ENCODE results near the gene PLPPR3. TPM values are rescaled to one million over a fixed set of nuclear protein-coding genes. Genes with fewer than 3 reads are reported as not detected.

Gene PLPPR3
- total and polyA plus RNA-seq, 9 of the 15 experiments (the other 6 are each of a cell fraction or from before 2014, with no cell fraction given): 0.01 to 48.2 (median 8.6) TPM

DNA sequence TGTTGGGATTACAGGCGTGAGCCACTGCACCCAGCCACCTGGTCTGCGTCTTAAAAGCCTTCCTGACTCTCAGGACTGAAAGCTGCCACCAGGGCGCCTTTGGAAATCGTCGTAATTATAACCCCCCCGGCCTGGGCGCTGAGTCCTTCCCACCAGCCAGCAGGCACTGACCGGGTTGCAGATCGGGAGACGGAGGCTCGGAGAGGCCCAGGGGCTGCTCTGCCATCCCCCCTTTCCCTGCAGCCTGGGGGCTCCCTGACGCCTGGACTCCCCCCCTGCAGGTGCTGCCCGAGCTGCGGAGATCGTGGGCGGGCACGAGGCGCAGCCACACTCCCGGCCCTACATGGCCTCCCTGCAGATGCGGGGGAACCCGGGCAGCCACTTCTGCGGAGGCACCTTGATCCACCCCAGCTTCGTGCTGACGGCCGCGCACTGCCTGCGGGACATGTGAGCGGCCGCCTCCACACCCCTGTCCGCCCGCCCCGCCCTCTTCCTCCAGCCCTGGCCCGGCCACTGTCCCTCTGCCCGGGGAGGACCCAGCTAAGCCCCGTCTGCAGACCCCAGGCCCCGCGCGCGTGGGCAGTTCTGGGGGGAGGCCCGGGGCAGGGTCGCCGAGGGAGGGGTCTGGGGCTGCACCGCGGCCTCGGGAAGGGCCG lies 21.6 kb upstream of the PLPPR3 start (continued):
- TF ChIP-seq ZBTB2 (IDR thresholded peaks at IDR 0.05) (no peak), PML (IDR thresholded peaks at IDR 0.05; ENCODE audit: low read length) (no peak), POLR2B (IDR thresholded peaks at IDR 0.05; ENCODE audit: low read depth, partially characterized antibody) (no peak), ZBTB5 (IDR thresholded peaks at IDR 0.05) (no peak), NCOA6 (IDR thresholded peaks at IDR 0.05) (no peak), RCOR1 (IDR thresholded peaks at IDR 0.05; ENCODE audit: borderline replicate concordance in 1 of 2, low read depth in 2 of 2, low read length in 2 of 2) (no peak), BCLAF1 (IDR thresholded peaks at IDR 0.05; ENCODE audit: borderline replicate concordance in 1 of 2, control insufficient read depth in 1 of 2, low read depth in 2 of 2, low read length in 1 of 2) (no peak), TEAD4 (IDR thresholded peaks at IDR 0.05; ENCODE audit: low read length) (no peak), TEAD4 (CRISPR knock-in tag; IDR thresholded peaks at IDR 0.05; ENCODE audit: borderline replicate concordance) (no peak), BRD4 (IDR thresholded peaks at IDR 0.05) (no peak), ADNP (tag; IDR thresholded peaks at IDR 0.05) (no peak), EWSR1 (IDR thresholded peaks at IDR 0.05; ENCODE audit: borderline replicate concordance, low read depth, partially characterized antibody) (no peak), NKRF (IDR thresholded peaks at IDR 0.05; ENCODE audit: borderline replicate concordance) (no peak), ZNF174 (CRISPR knock-in tag; IDR thresholded peaks at IDR 0.05) (no peak), POLR3A (IDR thresholded peaks at IDR 0.05; ENCODE audit: borderline replicate concordance, extremely low read depth, insufficient read depth, insufficient read length) (no peak)
- TF ChIP-seq, protein P1, sequence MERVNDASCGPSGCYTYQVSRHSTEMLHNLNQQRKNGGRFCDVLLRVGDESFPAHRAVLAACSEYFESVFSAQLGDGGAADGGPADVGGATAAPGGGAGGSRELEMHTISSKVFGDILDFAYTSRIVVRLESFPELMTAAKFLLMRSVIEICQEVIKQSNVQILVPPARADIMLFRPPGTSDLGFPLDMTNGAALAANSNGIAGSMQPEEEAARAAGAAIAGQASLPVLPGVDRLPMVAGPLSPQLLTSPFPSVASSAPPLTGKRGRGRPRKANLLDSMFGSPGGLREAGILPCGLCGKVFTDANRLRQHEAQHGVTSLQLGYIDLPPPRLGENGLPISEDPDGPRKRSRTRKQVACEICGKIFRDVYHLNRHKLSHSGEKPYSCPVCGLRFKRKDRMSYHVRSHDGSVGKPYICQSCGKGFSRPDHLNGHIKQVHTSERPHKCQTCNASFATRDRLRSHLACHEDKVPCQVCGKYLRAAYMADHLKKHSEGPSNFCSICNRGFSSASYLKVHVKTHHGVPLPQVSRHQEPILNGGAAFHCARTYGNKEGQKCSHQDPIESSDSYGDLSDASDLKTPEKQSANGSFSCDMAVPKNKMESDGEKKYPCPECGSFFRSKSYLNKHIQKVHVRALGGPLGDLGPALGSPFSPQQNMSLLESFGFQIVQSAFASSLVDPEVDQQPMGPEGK (CRISPR knock-in tag; IDR thresholded peaks at IDR 0.05; ENCODE audit: borderline replicate concordance): no peak

All from K562 (cell line).